ENCODE results near the gene NTMT1.
A peak's percentile ranks its signal among the peaks of the same experiment; 100 is the strongest.
"Not testable (repeated sequence)": the region's sequence is repeated elsewhere in the genome, so short reads cannot be mapped to it uniquely, and the experiment has no call there.

The NTMT1 gene, protein sequence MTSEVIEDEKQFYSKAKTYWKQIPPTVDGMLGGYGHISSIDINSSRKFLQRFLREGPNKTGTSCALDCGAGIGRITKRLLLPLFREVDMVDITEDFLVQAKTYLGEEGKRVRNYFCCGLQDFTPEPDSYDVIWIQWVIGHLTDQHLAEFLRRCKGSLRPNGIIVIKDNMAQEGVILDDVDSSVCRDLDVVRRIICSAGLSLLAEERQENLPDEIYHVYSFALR
- total RNA-seq, result 26.8 to 29.9 reads per million in 2 donors

DNA sequence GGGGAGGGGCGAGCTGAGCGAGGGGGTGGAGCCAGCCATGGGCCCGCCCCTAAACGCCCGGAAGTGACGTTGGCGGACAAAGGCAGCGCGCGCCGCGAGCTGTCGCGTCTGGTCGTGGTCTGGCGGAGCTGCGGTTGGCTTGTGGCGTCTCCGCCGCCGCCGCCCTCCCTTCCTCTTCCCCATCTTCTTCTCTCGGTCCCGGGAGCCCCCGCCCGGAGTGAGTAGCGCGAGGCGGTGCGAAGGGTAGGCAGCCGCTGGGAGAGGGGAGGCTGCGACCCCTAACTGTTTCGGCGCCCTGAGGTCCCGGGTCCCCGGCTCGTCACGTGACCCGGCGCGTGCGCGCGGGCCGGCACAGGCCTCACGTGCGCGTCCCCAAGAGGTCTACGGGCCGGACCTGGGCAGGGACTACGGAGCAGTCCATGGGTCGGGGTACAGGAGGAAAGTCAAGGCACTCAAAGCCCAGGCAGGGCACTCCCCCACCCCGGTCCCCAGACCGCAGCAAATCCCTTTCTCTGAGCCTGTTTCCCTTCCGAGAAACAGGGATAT, at the start of gene NTMT1:
Gene NTMT1, plus strand, starts transcription at position 85 of the 546 bp plus-strand sequence. CDS start 6,541 bp downstream, outside the sequence.
- peak; percentile 83 to 91 (median 87) for DNase-seq

GRCh38 chr9:129576546-129577543, 49.1 kb upstream of the NTMT1 start:
- no peak for DNase-seq

- DNase-seq, result no peak
These were observed 46.7 kb upstream of the NTMT1 start for GRCh38 chr9:129579294-129579693.

- peak in 2 of 5 experiments; percentile 32 to 52 for DNase-seq
These were observed 45.6 kb upstream of the NTMT1 start for GRCh38 chr9:129580211-129580915.

GRCh38 chr9:129581505-129582189, 44.3 kb upstream of the NTMT1 start:
- no peak for DNase-seq

DNA sequence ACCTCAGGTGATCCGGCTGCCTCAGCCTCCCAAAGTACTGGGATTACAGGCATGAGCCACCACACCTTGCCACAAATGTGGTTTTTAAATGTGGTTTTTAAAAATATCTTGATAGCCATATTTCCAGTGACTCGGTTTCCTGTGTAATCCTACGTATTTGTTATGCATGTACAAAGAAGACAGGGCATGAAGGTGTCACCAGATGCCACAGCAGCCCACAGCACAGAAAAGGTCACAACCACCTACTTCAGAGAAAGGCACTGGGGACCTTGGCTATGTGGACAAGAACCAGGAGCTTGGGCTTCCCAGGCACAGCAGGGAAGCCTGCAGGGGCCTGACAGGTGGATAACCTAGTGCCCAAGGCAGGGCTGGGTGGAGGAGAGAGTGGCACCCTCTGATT, 43.1 kb upstream of the NTMT1 start:
- DNase-seq, result peak in 1 of 5 experiments; percentile 56

- DNase-seq, result no peak
These were observed 42.5 kb upstream of the NTMT1 start for GRCh38 chr9:129583308-129584038.

DNA sequence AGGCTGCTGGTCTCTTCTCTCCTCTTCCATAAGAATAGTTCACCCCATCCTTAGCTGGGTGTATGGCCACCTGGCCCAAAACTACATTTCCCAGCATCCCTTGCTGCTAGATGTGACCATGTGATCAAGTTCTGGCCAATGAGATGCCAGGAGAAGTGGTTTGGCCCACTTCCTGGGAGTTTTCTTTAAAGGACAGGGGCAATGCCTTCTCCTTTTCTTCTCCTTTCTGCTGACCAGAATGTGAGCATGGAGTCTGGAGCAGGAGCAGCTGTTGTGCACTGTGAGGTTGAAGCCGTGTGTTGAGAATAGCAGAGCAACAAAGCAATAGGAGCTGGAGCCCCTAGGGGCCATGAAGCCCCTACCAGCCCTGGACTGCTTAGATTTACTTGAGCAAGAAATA, 41.8 kb upstream of the NTMT1 start:
- peak in 3 of 5 experiments; percentile 44 to 78 (median 52) for DNase-seq

GRCh38 chr9:129585352-129585751, 40.6 kb upstream of the NTMT1 start:
- no peak for DNase-seq

DNA sequence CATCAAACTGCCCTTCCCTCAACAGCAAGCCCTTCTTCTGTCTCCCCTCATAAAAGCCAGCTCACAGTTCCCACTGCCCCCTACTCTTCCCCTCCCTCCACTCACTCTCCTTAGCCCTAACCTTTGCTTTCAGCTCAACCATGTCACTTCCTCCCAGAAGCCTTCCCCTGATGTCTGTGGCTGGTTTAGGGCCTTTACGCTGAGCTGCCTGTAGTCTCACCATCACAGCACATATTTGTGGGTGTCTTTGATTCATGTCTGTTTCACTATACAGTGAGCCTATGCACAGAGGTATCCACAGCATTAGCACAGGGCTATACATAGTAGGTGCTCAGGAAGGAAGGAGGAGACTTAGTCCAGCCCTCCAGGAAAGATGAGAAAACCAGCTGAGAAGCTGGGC, 39.7 kb upstream of the NTMT1 start:
- no peak for DNase-seq

GRCh38 chr9:129586685-129587084, 39.3 kb upstream of the NTMT1 start:
- no peak for DNase-seq

DNA sequence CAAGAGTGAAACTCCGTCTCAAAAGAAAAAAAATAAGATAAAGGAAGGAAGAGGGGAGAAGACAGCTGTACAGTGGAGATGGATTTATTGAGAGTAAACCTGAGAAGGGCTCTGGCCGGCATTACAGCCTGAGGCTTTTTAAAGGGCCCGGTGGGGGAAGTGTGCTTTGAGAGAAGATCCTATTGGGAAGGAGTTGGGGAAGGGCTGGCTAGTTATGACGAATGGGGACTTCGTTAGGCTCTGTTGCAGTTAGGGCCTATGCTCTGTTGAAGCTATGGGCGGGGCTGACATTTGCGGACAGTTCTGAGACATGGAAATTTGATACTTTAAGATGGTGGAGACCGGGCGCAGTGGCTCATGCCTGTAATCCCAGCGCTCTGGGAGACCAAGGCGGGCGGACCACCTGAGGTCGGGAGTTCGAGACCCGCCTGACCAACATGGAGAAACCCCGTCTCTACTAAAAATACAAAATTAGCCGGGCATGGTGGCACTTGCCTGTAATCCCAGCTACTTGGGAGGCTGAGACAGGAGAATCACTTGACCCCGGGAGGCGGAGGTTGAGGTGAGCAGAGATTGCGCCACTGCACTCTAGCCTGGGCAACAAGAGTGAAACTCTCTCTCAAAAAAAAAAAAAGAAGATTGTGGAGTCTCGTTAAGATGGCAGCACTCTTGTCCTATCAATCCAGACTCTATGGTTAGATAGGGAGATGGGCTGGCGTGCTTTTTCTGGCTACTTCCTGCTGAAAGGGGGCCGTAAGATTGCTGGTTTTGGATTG, 38.3 kb upstream of the NTMT1 start:
- DNase-seq, result no peak

GRCh38 chr9:129590466-129590865, 35.5 kb upstream of the NTMT1 start:
- no peak for DNase-seq

GRCh38 chr9:129591916-129592315, 34.0 kb upstream of the NTMT1 start:
- no peak for DNase-seq

DNA sequence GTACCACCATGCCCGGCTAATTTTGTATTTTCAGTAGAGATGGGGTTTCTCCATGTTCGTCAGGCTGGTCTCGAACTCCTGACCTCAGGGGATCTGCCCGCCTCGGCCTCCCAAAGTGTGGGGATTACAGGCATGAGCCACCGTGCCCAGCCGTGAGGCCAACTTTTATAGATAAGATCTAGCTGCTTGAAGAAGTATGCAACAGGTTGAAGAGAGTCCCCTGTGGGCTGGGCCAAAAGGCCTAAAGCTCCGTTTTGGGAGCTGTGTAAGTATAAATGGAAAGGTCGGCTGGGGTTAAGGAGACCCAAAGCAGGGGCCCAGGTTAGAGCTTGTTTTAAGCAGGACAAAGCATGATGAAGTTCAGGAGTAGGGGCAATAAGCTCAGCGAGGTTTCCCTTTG, 33.2 kb upstream of the NTMT1 start:
- not testable (repeated sequence) for DNase-seq

DNA sequence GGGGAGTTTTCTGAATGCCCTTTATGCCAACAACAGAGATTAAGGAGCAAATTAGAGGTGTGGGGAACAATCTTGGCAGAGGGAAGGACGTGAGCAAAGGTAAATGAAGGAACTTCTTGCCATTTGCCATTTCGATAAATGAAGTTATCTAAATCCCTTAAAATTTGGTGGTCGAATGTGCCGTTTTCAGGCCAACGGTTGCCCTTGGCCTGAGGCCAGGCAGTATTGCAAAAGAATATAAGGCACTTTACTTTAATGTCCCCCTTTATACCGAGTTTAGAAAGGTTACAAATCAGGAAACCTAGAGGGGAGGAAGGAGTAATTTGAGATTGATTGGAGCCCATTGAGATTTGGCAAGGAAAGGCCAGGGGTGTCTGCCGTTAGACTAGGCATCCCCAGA, 31.3 kb upstream of the NTMT1 start:
- DNase-seq, result no peak

DNA sequence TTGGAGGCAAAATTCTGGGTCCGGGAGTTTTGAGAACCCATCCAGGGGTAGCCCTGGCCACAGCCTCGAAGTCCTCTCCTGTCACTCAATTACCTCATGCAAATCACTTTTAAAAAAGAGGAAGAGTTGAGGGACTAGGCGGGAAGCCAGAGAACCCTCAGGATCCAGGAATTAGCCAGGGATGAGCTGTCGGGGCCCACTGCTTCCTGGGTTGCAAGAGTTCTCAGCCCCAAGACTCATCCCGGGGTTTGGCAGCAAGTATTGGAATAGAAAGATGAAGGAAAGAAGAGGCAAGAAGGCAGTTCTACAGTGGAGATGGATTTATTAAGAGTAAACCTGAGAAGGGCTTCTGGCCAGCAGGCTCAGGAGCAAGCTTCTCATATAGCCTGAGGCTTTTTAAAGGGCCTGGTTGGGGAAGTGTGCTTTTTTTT, 30.6 kb upstream of the NTMT1 start:
- DNase-seq, result no peak

GRCh38 chr9:129595903-129596540, 29.9 kb upstream of the NTMT1 start:
- no peak for DNase-seq

- DNase-seq, result no peak
These were observed 29.2 kb upstream of the NTMT1 start for GRCh38 chr9:129596541-129597331.

Data from T-helper 2 cell (primary cell).